Uterus (tissue), 2 donors: ENCODE results near the gene OSTN.

Source experiments
- POLR2A ChIP-seq, 2 donors: fragments of 450-650 bp; IDR thresholded peaks; one replicate each; pipeline ENCODE4 v1.6.1; 2016; ENCODE audit warnings: antibody characterized with exemption in 2 of 2, mild to moderate bottlenecking in 1 of 2, moderate library complexity in 1 of 2
- TF ChIP-seq, protein P1 (sequence below), 4 experiments: fragments of 200-600 bp in 2 of 4; fragments of 450-650 bp in 2 of 4; sonication (generic) in 2 of 4; IDR thresholded peaks; one replicate each; pipeline ENCODE4 v1.5.1; 2016 to 2019; ENCODE audit warnings: antibody characterized with exemption in 4 of 4, mild to moderate bottlenecking in 2 of 4, moderate library complexity in 1 of 4

DNA sequence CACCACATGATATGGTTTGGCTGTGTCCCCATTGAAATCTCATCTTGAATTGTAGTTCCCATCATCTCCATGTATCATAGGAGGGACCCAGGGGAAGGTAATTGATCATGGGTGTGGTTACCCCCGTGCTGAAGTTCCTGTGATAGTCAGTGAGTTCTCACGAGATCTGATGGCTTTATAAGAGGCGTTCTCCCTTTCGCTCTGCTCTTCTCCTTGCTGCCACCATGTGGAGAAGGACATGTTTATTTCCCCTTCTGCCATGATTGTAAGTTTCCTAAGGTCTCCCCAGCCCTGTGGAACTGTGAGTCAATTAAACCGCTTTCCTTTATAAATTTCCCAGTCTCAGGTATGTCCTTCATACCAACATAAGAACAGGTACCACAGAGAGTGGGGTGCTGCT, 21.9 kb downstream of the OSTN start:
- TF ChIP-seq, protein P1, sequence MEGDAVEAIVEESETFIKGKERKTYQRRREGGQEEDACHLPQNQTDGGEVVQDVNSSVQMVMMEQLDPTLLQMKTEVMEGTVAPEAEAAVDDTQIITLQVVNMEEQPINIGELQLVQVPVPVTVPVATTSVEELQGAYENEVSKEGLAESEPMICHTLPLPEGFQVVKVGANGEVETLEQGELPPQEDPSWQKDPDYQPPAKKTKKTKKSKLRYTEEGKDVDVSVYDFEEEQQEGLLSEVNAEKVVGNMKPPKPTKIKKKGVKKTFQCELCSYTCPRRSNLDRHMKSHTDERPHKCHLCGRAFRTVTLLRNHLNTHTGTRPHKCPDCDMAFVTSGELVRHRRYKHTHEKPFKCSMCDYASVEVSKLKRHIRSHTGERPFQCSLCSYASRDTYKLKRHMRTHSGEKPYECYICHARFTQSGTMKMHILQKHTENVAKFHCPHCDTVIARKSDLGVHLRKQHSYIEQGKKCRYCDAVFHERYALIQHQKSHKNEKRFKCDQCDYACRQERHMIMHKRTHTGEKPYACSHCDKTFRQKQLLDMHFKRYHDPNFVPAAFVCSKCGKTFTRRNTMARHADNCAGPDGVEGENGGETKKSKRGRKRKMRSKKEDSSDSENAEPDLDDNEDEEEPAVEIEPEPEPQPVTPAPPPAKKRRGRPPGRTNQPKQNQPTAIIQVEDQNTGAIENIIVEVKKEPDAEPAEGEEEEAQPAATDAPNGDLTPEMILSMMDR (IDR thresholded peaks at IDR 0.05) = no peak
- no peak for TF ChIP-seq POLR2A (IDR thresholded peaks at IDR 0.05)
